Measurements from ENCODE around the gene ST7. TPM values are rescaled to one million over a fixed set of nuclear protein-coding genes. Genes with fewer than 3 reads are reported as not detected.

Gene ST7
- total RNA-seq, 2 experiments from 2014 or later, result 9.6 to 10.7 TPM

- CTCF ChIA-PET (ENCODE audit: unreplicated experiment), result interaction anchor here (1.2 kb wide), 1 partner anchor 10 kb away, joined by 3 read pairs; no protein-coding TSS in a partner anchor
- H3K4me1 ChIP-seq (ENCODE audit: insufficient read depth, low read length, poor library complexity, severe bottlenecking), result no peaks in the 10 kb centered on the region
- no peaks in the 10 kb centered on the region for H3K9me2 ChIP-seq (ENCODE audit: insufficient read depth, low read length)
- H3K27ac ChIP-seq (ENCODE audit: low read depth, low read length, poor library complexity, severe bottlenecking), result no peak overlapping the region
- H3K9me3 ChIP-seq (ENCODE audit: low read length), result no peaks in the 10 kb centered on the region
- POLR2A ChIA-PET, result no interaction called here
- H4K20me1 ChIP-seq (ENCODE audit: insufficient read depth, low read length), result no peaks in the 10 kb centered on the region
- no peaks in the 10 kb centered on the region for H3K36me3 ChIP-seq (ENCODE audit: insufficient read depth, low read length)
- intact Hi-C loops (cut with micrococcal nuclease; ENCODE audit: unreplicated experiment), result loop anchor here (1.0 to 2.0 kb wide), 2 partner anchors 189 to 197 kb away; no protein-coding TSS in a partner anchor
- peak; percentile 75 for DNase-seq (ENCODE audit: low spot score)
- H2AFZ ChIP-seq (ENCODE audit: low read length), result no peak overlapping the region
- H3K79me2 ChIP-seq (ENCODE audit: insufficient read depth, low read depth, low read length), result no peaks in the 10 kb centered on the region
- no peak for TF ChIP-seq EZH2phosphoT487 (IDR thresholded peaks at IDR 0.05; ENCODE audit: borderline replicate concordance, low read depth, low read length)
- peak; percentile 94 for TF ChIP-seq CTCF (conservative IDR thresholded peaks at IDR 0.05; ENCODE audit: low read length)
- no TSS peak for BruUV-seq (replicated peaks)
- no peak overlapping the region for H3K4me2 ChIP-seq (ENCODE audit: low read length)
- no peak overlapping the region for H3K4me3 ChIP-seq (ENCODE audit: low read depth, low read length, poor library complexity, severe bottlenecking)
Observed at GRCh38 chr7:116929914-116930913, 23.1 kb upstream of the ST7 start.

DNA sequence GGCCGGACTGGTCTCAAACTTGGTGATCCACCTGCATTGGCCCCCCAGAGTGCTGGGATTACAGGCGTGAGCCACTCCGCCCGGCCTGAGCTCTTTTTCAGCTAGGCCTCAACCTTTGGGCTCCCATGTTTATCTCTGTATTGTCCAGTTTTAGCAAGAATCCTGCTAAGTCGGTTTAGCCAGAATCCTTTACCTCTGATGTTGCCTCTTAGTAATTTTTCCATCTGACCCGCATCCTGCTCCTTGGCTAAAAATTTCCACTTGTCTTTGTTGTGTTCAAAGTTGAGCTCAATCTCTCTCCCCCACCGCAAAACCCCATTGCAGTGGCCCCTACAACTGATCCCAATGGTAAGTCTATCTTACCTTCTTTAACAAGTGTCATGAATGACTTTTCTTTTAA lies 20.7 kb upstream of the ST7 start:
- Histone ChIP-seq H2AFZ (ENCODE audit: low read length) (no peak overlapping the region), H3K9me3 (ENCODE audit: low read length) (no peaks in the 10 kb centered on the region), H4K20me1 (ENCODE audit: insufficient read depth, low read length) (no peaks in the 10 kb centered on the region), H3K27ac (ENCODE audit: low read depth, low read length, poor library complexity, severe bottlenecking) (no peak overlapping the region), H3K9me2 (ENCODE audit: insufficient read depth, low read length) (no peaks in the 10 kb centered on the region), H3K4me1 (ENCODE audit: insufficient read depth, low read length, poor library complexity, severe bottlenecking) (no peaks in the 10 kb centered on the region), H3K36me3 (ENCODE audit: insufficient read depth, low read length) (no peaks in the 10 kb centered on the region), H3K79me2 (ENCODE audit: insufficient read depth, low read depth, low read length) (no peaks in the 10 kb centered on the region), H3K4me3 (ENCODE audit: low read depth, low read length, poor library complexity, severe bottlenecking) (no peak overlapping the region), H3K4me2 (ENCODE audit: low read length) (no peak overlapping the region)
- CTCF ChIA-PET (ENCODE audit: unreplicated experiment), result no interaction called here
- BruUV-seq (replicated peaks), result no TSS peak
- no peak for TF ChIP-seq EZH2phosphoT487 (IDR thresholded peaks at IDR 0.05; ENCODE audit: borderline replicate concordance, low read depth, low read length)
- TF ChIP-seq CTCF (conservative IDR thresholded peaks at IDR 0.05; ENCODE audit: low read length), result no peak
- POLR2A ChIA-PET, result no interaction called here
- intact Hi-C loops (cut with micrococcal nuclease; ENCODE audit: unreplicated experiment), result no loop called here
- DNase-seq (ENCODE audit: low spot score), result no peak

GRCh38 chr7:116933465-116933864 lies 19.8 kb upstream of the ST7 start:
- POLR2A ChIA-PET, result interaction anchor here (0.7 kb wide), 1 partner anchor 33 kb away, joined by 3 read pairs; no protein-coding TSS in a partner anchor
- no TSS peak for BruUV-seq (replicated peaks)
- Histone ChIP-seq H3K9me2 (ENCODE audit: insufficient read depth, low read length) (no peaks in the 10 kb centered on the region), H3K9me3 (ENCODE audit: low read length) (no peaks in the 10 kb centered on the region), H3K4me1 (ENCODE audit: insufficient read depth, low read length, poor library complexity, severe bottlenecking) (no peaks in the 10 kb centered on the region), H2AFZ (ENCODE audit: low read length) (no peak overlapping the region), H4K20me1 (ENCODE audit: insufficient read depth, low read length) (no peaks in the 10 kb centered on the region), H3K27ac (ENCODE audit: low read depth, low read length, poor library complexity, severe bottlenecking) (no peak overlapping the region), H3K4me2 (ENCODE audit: low read length) (no peak overlapping the region), H3K36me3 (ENCODE audit: insufficient read depth, low read length) (no peaks in the 10 kb centered on the region), H3K4me3 (ENCODE audit: low read depth, low read length, poor library complexity, severe bottlenecking) (no peak overlapping the region), H3K79me2 (ENCODE audit: insufficient read depth, low read depth, low read length) (no peaks in the 10 kb centered on the region)
- no peak for DNase-seq (ENCODE audit: low spot score)
- TF ChIP-seq CTCF (conservative IDR thresholded peaks at IDR 0.05; ENCODE audit: low read length) (no peak), EZH2phosphoT487 (IDR thresholded peaks at IDR 0.05; ENCODE audit: borderline replicate concordance, low read depth, low read length) (no peak)
- intact Hi-C loops (cut with micrococcal nuclease; ENCODE audit: unreplicated experiment), result no loop called here
- CTCF ChIA-PET (ENCODE audit: unreplicated experiment), result no interaction called here

Measured in OCI-LY7 (cell line).